ENCODE measurements around the gene DZIP1. TPM values are rescaled to one million over a fixed set of nuclear protein-coding genes. Genes with fewer than 3 reads are reported as not detected.

Gene DZIP1
- polyA plus RNA-seq, 1 experiment, result 32.9 TPM

Other genes with a start within 250 kb of the DZIP1 start
- gene CLDN10, start 92.0 kb downstream of the DZIP1 start, polyA plus RNA-seq (2011; rRNA removed), result not detected in 2 replicates
- gene DNAJC3, start 32.4 kb upstream of the DZIP1 start, polyA plus RNA-seq (2011; rRNA removed), result 21.7 and 30.2 TPM in 2 replicates